Suprapubic skin (tissue), 4 donors: ENCODE results near the gene DUOXA1. TPM values are rescaled to one million over a fixed set of nuclear protein-coding genes. Genes with fewer than 3 reads are reported as not detected.

ENCODE experiments used
- DNase-seq, 2 donors: peaks; one replicate each; pipeline ENCODE4 v3.0.0-alpha.2; 2019; ENCODE audit warnings: low spot score in 2 of 2
- H3K27ac ChIP-seq: fragments of 200-600 bp; sonication (generic); one replicate; pipeline ENCODE4 v1.5.1; 2019
- H3K27me3 ChIP-seq: fragments of 200-600 bp; sonication (generic); one replicate; pipeline ENCODE4 v1.5.1; 2019
- H3K36me3 ChIP-seq: fragments of 200-600 bp; sonication (generic); one replicate; pipeline ENCODE4 v1.5.1; 2019
- H3K4me1 ChIP-seq: fragments of 200-600 bp; sonication (generic); one replicate; pipeline ENCODE4 v1.5.1; 2019
- H3K4me3 ChIP-seq: fragments of 200-600 bp; sonication (generic); one replicate; pipeline ENCODE4 v1.5.1; 2019; ENCODE audit warnings: mild to moderate bottlenecking
- H3K9me3 ChIP-seq: fragments of 200-600 bp; sonication (generic); one replicate; pipeline ENCODE4 v1.5.1; 2019
- EP300 ChIP-seq: sonication (generic); formaldehyde crosslinking; IDR thresholded peaks from one replicate; pipeline ENCODE4 v1.6.1; 2017; ENCODE audit warnings: antibody characterized with exemption
- POLR2A ChIP-seq, 2 donors: fragments of 450-650 bp; IDR thresholded peaks; one replicate each; pipeline ENCODE4 v1.6.1; 2017; ENCODE audit warnings: antibody characterized with exemption in 2 of 2, mild to moderate bottlenecking in 2 of 2, moderate library complexity in 2 of 2
- POLR2AphosphoS5 ChIP-seq, 3 donors: sonication (generic); formaldehyde crosslinking; IDR thresholded peaks; one replicate each; pipeline ENCODE4 v1.6.1; 2017; ENCODE audit warnings: antibody characterized with exemption in 3 of 3
- WGBS: methylation state at CpG from one replicate; pipeline ENCODE4 v1.1.5; 2018; 5-methylcytosine and 5-hydroxymethylcytosine counted together
- total RNA-seq, 4 donors: library from RNA; depleted of rRNA; stranded (reverse); fragments of >200 nt; gene quantifications; one replicate each; pipeline ENCODE4 v1.1.0, GENCODE V29; 2016
- TF ChIP-seq, protein P1 (sequence below), 2 donors: fragments of 200-600 bp in 1 of 2; fragments of 450-650 bp in 1 of 2; sonication (generic) in 1 of 2; IDR thresholded peaks; one replicate each; pipeline ENCODE4 v1.5.1; 2016 to 2019; ENCODE audit warnings: antibody characterized with exemption in 2 of 2, mild to moderate bottlenecking in 1 of 2, moderate library complexity in 1 of 2

The DUOXA1 gene
- total RNA-seq, 4 donors from 2014 or later = 65.6 to 178 (median 89.6) TPM

- 60% methylated on average over 2 of the region's 4 CpGs for WGBS
- Histone ChIP-seq H3K27me3 (no peaks in the 10 kb centered on the region), H3K27ac (peak overlapping the region; percentile 48), H3K9me3 (no peaks in the 10 kb centered on the region), H3K4me3 (no peak overlapping the region), H3K4me1 (peaks cover 14% of the 10 kb centered on the region), H3K36me3 (peaks cover 30% of the 10 kb centered on the region)
- TF ChIP-seq, protein P1, sequence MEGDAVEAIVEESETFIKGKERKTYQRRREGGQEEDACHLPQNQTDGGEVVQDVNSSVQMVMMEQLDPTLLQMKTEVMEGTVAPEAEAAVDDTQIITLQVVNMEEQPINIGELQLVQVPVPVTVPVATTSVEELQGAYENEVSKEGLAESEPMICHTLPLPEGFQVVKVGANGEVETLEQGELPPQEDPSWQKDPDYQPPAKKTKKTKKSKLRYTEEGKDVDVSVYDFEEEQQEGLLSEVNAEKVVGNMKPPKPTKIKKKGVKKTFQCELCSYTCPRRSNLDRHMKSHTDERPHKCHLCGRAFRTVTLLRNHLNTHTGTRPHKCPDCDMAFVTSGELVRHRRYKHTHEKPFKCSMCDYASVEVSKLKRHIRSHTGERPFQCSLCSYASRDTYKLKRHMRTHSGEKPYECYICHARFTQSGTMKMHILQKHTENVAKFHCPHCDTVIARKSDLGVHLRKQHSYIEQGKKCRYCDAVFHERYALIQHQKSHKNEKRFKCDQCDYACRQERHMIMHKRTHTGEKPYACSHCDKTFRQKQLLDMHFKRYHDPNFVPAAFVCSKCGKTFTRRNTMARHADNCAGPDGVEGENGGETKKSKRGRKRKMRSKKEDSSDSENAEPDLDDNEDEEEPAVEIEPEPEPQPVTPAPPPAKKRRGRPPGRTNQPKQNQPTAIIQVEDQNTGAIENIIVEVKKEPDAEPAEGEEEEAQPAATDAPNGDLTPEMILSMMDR (IDR thresholded peaks at IDR 0.05) = no peak
- TF ChIP-seq POLR2AphosphoS5 (IDR thresholded peaks at IDR 0.05) = peak in 2 of 3 donors; percentile 1 to 48
- DNase-seq = no peak
These were observed 16.7 kb upstream of the DUOXA1 start for GRCh38 chr15:45146405-45146804.

DNA sequence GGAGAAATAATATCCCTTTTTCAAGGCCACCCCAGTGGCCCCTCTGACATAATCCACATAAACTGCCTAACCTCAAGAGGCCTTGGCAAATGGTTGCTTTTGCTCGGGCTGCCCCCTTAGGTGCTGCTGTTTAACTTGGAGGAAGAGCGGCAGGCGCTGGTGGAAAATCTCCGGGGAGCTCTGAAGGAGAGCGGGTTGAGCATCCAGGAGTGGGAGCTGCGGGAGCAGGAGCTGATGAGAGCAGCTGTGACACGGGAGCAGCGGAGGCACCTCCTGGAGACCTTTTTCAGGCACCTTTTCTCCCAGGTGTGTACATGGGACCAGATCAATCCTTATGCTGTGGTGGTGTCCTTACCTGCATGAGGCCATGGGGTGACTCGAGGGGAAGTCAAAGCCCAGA is 15.1 kb upstream of the DUOXA1 start:
- no peaks in the 10 kb centered on the region for H3K9me3 ChIP-seq
- DNase-seq = no peak
- TF ChIP-seq, protein P1 (IDR thresholded peaks at IDR 0.05) = no peak
- TF ChIP-seq EP300 (no peak), POLR2A (IDR thresholded peaks at IDR 0.05) (no peak), POLR2AphosphoS5 (IDR thresholded peaks at IDR 0.05) (no peak)
- H3K4me3 ChIP-seq = no peak overlapping the region
- peaks cover 30% of the 10 kb centered on the region for H3K36me3 ChIP-seq
- H3K27me3 ChIP-seq = no peaks in the 10 kb centered on the region
- no peak overlapping the region for H3K27ac ChIP-seq
- 93% methylated on average over 7 of the region's 9 CpGs for WGBS
- peaks cover 14% of the 10 kb centered on the region for H3K4me1 ChIP-seq

DNA sequence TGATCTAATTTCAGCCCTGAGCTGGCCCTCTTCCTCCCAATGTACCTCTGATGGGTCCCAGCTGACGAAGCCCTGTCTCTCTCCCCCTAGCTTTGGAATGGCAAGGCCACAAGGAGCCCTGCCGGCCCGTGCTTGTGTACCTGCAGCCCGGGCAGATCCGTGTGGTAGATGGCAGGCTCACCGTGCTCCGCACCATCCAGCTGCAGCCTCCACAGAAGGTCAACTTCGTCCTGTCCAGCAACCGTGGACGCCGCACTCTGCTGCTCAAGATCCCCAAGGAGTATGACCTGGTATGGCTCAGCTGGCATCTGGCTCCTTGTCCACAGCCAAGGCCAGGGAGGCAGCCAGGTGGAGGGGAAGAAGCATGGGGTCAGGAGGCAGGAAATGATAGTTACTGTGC is 14.3 kb upstream of the DUOXA1 start:
- TF ChIP-seq EP300 = no peak
- no peak for TF ChIP-seq POLR2A (IDR thresholded peaks at IDR 0.05)
- no peak for TF ChIP-seq POLR2AphosphoS5 (IDR thresholded peaks at IDR 0.05)
- TF ChIP-seq, protein P1 (IDR thresholded peaks at IDR 0.05) = no peak
- WGBS = 73% methylated on average over 4 of the region's 11 CpGs

DNA sequence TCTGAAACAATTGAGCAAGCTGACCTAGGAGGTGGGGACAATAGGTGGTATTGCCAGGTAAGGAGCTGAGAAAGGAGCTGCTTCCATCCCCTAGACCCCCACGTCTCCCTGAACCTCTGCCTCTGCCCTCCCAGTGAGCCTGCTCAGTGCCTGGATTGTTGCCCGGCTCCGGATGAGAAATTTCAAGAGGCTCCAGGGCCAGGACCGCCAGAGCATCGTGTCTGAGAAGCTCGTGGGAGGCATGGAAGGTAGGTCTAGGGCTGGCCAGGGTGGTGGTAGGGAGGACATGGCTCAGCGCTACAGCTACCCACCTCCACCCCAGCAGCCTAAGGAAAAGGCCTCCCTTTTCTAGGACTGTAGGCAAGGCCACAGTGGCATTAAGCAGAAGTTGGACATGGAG is 13.4 kb upstream of the DUOXA1 start:
- Histone ChIP-seq H3K4me1 (peaks cover 14% of the 10 kb centered on the region), H3K27me3 (no peaks in the 10 kb centered on the region), H3K27ac (no peak overlapping the region), H3K36me3 (peaks cover 43% of the 10 kb centered on the region), H3K4me3 (no peak overlapping the region), H3K9me3 (no peaks in the 10 kb centered on the region)
- no peak for TF ChIP-seq POLR2AphosphoS5 (IDR thresholded peaks at IDR 0.05)
- TF ChIP-seq POLR2A (IDR thresholded peaks at IDR 0.05) = no peak
- TF ChIP-seq, protein P1 (IDR thresholded peaks at IDR 0.05) = no peak
- no peak for TF ChIP-seq EP300
- 75% methylated on average over 7 of the region's 7 CpGs for WGBS
- DNase-seq = no peak

More for the DNA sequence above, 14.3 kb upstream of the DUOXA1 start:
- no peak overlapping the region for H3K4me3 ChIP-seq
- no peaks in the 10 kb centered on the region for H3K9me3 ChIP-seq
- H3K36me3 ChIP-seq = peaks cover 37% of the 10 kb centered on the region
- H3K27ac ChIP-seq = no peak overlapping the region
- no peaks in the 10 kb centered on the region for H3K27me3 ChIP-seq
- DNase-seq = no peak
- peaks cover 14% of the 10 kb centered on the region for H3K4me1 ChIP-seq

DNA sequence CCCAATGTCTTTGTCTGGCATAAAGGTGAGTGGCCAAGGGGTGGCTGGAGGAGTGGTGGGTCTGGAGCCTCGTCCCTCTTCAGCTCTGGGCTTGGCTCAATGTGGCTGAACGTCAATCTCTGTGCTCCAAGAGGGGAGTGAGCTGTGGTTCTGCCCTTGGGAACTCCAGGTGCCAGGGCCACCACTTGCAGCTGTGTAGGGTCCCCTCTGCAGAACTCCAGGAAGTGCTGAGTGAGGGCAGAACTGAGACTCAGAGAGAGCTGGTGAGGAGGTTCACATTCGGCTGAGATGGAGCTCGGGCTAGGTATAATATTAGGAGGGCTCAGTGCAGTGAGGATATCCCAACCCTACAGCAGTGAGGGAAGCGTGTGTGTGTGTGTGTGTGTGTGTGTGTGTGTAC is 11.7 kb upstream of the DUOXA1 start:
- Histone ChIP-seq H3K4me1 (peaks cover 7% of the 10 kb centered on the region), H3K9me3 (no peaks in the 10 kb centered on the region), H3K27ac (no peak overlapping the region), H3K27me3 (no peaks in the 10 kb centered on the region), H3K36me3 (peaks cover 47% of the 10 kb centered on the region), H3K4me3 (no peak overlapping the region)
- TF ChIP-seq EP300 = no peak
- TF ChIP-seq, protein P1 (IDR thresholded peaks at IDR 0.05) = no peak
- no peak for TF ChIP-seq POLR2A (IDR thresholded peaks at IDR 0.05)
- no peak for TF ChIP-seq POLR2AphosphoS5 (IDR thresholded peaks at IDR 0.05)
- DNase-seq = no peak
- WGBS = 83% methylated on average over 5 of the region's 5 CpGs
